B cell (primary cell): ENCODE results near the gene GSTA4. TPM values are rescaled to one million over a fixed set of nuclear protein-coding genes. Genes with fewer than 3 reads are reported as not detected.

ENCODE experiments used
- ATAC-seq: fragments of 200-7000 bp; cut with Tn5 transposase; one replicate; pipeline ENCODE4 v1.10.0; 2021; ENCODE audit warnings: low read depth, mild to moderate bottlenecking, moderate number of reproducible peaks, moderate library complexity
- CTCF ChIA-PET: fragments of 350-600 bp; sonication (Branson Sonifier 250); formaldehyde crosslinking; loops from one replicate; lab custom pipeline; 2021; ENCODE audit warnings: antibody characterized with exemption, inconsistent platforms; lab: Charles Lee
- POLR2A ChIA-PET: fragments of 350-600 bp; sonication (Branson Sonifier 250); formaldehyde crosslinking; loops from one replicate; lab custom pipeline; 2021; ENCODE audit warnings: antibody characterized with exemption; lab: Charles Lee
- DNase-seq: peaks from one replicate; pipeline ENCODE4 v3.0.0; 2013
- H2AFZ ChIP-seq: 2 replicates; pipeline ENCODE4 v1.6.1; 2012; ENCODE audit warnings: mild to moderate bottlenecking, low read depth, low read length; ENCODE audit not compliant: insufficient read depth, poor library complexity, severe bottlenecking
- H3K27ac ChIP-seq, 2 donors: 1 replicate in 1 of 2; 2 replicates in 1 of 2; pipeline ENCODE4 v1.5.1; 2012 to 2013; ENCODE audit warnings: low read length in 2 of 2, mild to moderate bottlenecking in 2 of 2, moderate library complexity in 1 of 2
- H3K27me3 ChIP-seq, 4 experiments: fragments of 200-600 bp in 1 of 4; sonication (generic) in 1 of 4; replicated peaks in 1 of 4; 1 replicate in 2 of 4; 2 replicates in 2 of 4; pipeline versions ENCODE4 v1.6.1 to v1.7.0; 2013 to 2016; ENCODE audit warnings: low read length in 3 of 4, mild to moderate bottlenecking in 2 of 4, mixed read lengths in 1 of 4, moderate library complexity in 1 of 4; ENCODE audit not compliant: insufficient read depth in 4 of 4, control insufficient read depth in 3 of 4; ENCODE audit errors: control extremely low read depth in 1 of 4
- H3K36me3 ChIP-seq, 2 experiments: replicated peaks in 1 of 2; 1 replicate in 1 of 2; 2 replicates in 1 of 2; pipeline versions ENCODE4 v1.6.1 to v1.7.1; 2013; ENCODE audit warnings: low read length in 1 of 2; ENCODE audit not compliant: insufficient read depth in 2 of 2, control insufficient read depth in 1 of 2; ENCODE audit errors: control extremely low read depth in 1 of 2, extremely low read depth in 1 of 2
- H3K4me1 ChIP-seq, 2 donors: fragments of 200-600 bp in 1 of 2; sonication (generic) in 1 of 2; 1 replicate in 1 of 2; 2 replicates in 1 of 2; pipeline versions ENCODE4 v1.5.1 to v1.6.1; 2013 to 2017; ENCODE audit warnings: low read length in 2 of 2; ENCODE audit not compliant: control insufficient read depth in 2 of 2, insufficient read depth in 2 of 2
- H3K4me2 ChIP-seq: replicated peaks from 2 replicates; pipeline ENCODE3; 2012; ENCODE audit warnings: mild to moderate bottlenecking, low read depth, low read length; ENCODE audit not compliant: poor library complexity, severe bottlenecking
- H3K4me3 ChIP-seq, 5 experiments: fragments of 200-600 bp in 1 of 5; sonication (generic) in 1 of 5; 1 replicate in 3 of 5; 2 replicates in 2 of 5; pipeline versions ENCODE4 v1.5.1 to v1.7.0; 2011 to 2016; ENCODE audit warnings: low read length in 4 of 5, mild to moderate bottlenecking in 4 of 5, low read depth in 2 of 5, control low read depth in 1 of 5, moderate library complexity in 1 of 5; ENCODE audit not compliant: insufficient read depth in 1 of 5; ENCODE audit errors: control extremely low read depth in 1 of 5, extremely low read depth in 1 of 5
- H3K79me2 ChIP-seq: fragments of 200-600 bp; sonication (generic); one replicate; pipeline ENCODE4 v1.6.0; 2016; ENCODE audit warnings: low read length; ENCODE audit not compliant: control insufficient read depth, insufficient read depth
- H3K9ac ChIP-seq: fragments of 200-600 bp; sonication (generic); 2 replicates; pipeline ENCODE4 v1.6.1; 2017; ENCODE audit warnings: mild to moderate bottlenecking, low read length, moderate library complexity
- H3K9me3 ChIP-seq, 3 donors: one replicate each; pipeline versions ENCODE4 v1.6.1 to v1.7.1; 2013; ENCODE audit warnings: low read length in 2 of 3; ENCODE audit not compliant: control insufficient read depth in 2 of 3, insufficient read depth in 1 of 3; ENCODE audit errors: control extremely low read depth in 1 of 3
- H4K20me1 ChIP-seq: 2 replicates; pipeline ENCODE4 v1.6.0; 2012; ENCODE audit warnings: mild to moderate bottlenecking, low read length; ENCODE audit not compliant: insufficient read depth, control insufficient read depth, poor library complexity, severe bottlenecking
- H3K27ac Mint-ChIP-seq: one replicate; pipeline ENCODE4 v1.8.0; 2021; ENCODE audit warnings: mixed read lengths
- H3K27me3 Mint-ChIP-seq: one replicate; pipeline ENCODE4 v1.8.0; 2021; ENCODE audit warnings: mixed read lengths
- H3K4me1 Mint-ChIP-seq: one replicate; pipeline ENCODE4 v1.8.0; 2021; ENCODE audit warnings: mixed read lengths
- H3K4me3 Mint-ChIP-seq: one replicate; pipeline ENCODE4 v1.8.0; 2021; ENCODE audit warnings: mixed read lengths
- H3K9me3 Mint-ChIP-seq: one replicate; pipeline ENCODE4 v1.8.0; 2022; ENCODE audit warnings: mixed read lengths; ENCODE audit not compliant: insufficient read depth
- CTCF ChIP-seq: fragments of 200-600 bp; IDR thresholded peaks from one replicate; pipeline ENCODE4 v1.8.0; 2022; ENCODE audit warnings: antibody characterized with exemption, mild to moderate bottlenecking
- EZH2 ChIP-seq: IDR thresholded peaks from 2 replicates; pipeline ENCODE4 v1.6.1; 2012; ENCODE audit warnings: borderline replicate concordance, low read depth, mild to moderate bottlenecking, moderate library complexity, low read length; ENCODE audit not compliant: insufficient read depth, poor library complexity, severe bottlenecking
- WGBS: methylation state at CpG from one replicate; pipeline ENCODE4 v1.1.5; 2013; ENCODE audit warnings: missing lambda C conversion rate; ENCODE audit not compliant: insufficient coverage; 5-methylcytosine and 5-hydroxymethylcytosine counted together
- intact Hi-C: fragments of 100-400 bp; cut with micrococcal nuclease; formaldehyde crosslinking; loops from one replicate; pipeline ENCODE4 v1.10.0; 2022
- polyA plus RNA-seq: library from polyadenylated mRNA; depleted of rRNA; stranded (reverse); fragments of >200 nt; gene quantifications from 2 replicates; pipeline ENCODE4 v1.2.3, GENCODE V29; 2012
- total RNA-seq, 2 donors: library from RNA; stranded (reverse); fragments of 120-200 nt in 1 of 2; gene quantifications; 1 replicate in 1 of 2; 2 replicates in 1 of 2; pipeline versions ENCODE4 v1.2.3 to v1.2.4, GENCODE V29; 2013 to 2022

Gene GSTA4
- total and polyA plus RNA-seq, 2 donors (not counting 1 experiment from before 2014, with no cell fraction given): 1.7 to 4.9 TPM

DNA sequence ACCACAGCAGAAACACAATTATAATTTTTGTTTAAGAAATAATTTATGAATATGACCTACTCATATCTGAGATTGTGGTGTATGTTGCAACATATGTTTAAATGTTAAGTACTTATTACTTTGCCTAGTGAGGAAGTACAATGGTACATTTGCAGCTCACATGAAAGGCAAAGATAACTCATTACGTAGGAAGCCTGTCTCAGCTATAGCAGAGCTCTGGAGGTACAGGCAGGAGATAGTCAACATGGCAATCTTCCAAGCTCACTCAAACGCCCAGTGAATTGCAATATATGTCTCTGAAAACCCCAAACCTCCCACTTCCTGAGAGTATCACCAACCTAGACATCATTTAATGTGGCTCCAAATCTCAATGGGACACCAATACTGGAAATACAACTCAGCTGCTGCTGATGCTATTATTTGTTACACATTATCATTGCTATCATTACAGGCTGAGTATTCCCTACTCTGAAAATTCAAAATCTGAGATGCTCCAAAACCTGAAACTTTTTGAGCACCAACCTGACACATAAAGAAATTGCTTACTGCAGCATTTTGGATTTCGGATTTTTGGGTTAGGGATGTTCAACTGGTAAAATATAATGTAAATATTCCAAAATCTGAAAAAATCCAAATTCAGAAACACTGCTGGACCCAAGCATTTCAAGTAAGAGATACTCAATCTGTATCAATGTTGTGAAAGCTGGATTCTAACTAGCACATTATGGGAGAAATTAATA, 25.1 kb upstream of the GSTA4 start:
- ChIA-PET CTCF (interaction anchor here (0.5 kb wide), 1 partner anchor 441 kb away, joined by 3 read pairs; no protein-coding TSS in a partner anchor), POLR2A (no interaction called here)
- DNase-seq (no peak), ATAC-seq (no peak)
- Mint-ChIP-seq H3K9me3 (no peaks in the 10 kb centered on the region), H3K4me1 (no peaks in the 10 kb centered on the region), H3K27me3 (no peaks in the 10 kb centered on the region), H3K27ac (no peak overlapping the region), H3K4me3 (no peak overlapping the region)
- Histone ChIP-seq H3K36me3 (peaks cover 20 to 28% of the 10 kb centered on the region in 2 experiments), H4K20me1 (no peaks in the 10 kb centered on the region), H3K9me3 (no peaks in the 10 kb centered on the region), H3K4me1 (no peaks in the 10 kb centered on the region), H2AFZ (no peak overlapping the region), H3K27ac (no peak overlapping the region), H3K9ac (no peak overlapping the region), H3K4me3 (no peak overlapping the region), H3K4me2 (no peak overlapping the region), H3K27me3 (no peaks in the 10 kb centered on the region), H3K79me2 (no peaks in the 10 kb centered on the region)
- 33% methylated on average over 1 of the region's 3 CpGs for WGBS
- intact Hi-C loops: no loop called here
- no peak for TF ChIP-seq EZH2
- TF ChIP-seq CTCF: no peak

DNA sequence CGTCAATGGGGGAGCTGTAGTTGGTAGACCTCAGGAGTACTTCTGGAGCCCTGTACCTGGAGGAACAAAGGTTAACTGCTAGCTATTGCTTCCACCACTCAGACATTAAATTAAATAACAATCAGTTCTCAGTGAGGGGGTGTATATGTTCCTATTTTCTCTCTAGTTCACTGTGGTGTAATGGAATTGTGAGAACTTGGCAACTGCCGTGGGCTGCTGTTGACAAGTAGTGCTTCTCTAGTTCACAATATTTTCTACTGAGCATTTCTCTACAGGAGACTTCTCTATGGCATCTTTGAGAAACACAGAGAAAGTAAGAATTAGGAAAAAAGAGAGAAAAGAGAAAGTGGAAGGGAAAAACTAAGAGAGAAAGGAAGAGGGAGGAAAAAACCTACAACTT, 23.4 kb upstream of the GSTA4 start:
- TF ChIP-seq EZH2 (no peak), CTCF (no peak)
- intact Hi-C loops: no loop called here
- Histone ChIP-seq H3K9ac (no peak overlapping the region), H3K4me1 (no peaks in the 10 kb centered on the region), H3K36me3 (peaks cover 18 to 40% of the 10 kb centered on the region in 2 experiments), H3K4me2 (no peak overlapping the region), H3K27ac (no peak overlapping the region), H3K27me3 (no peaks in the 10 kb centered on the region), H3K9me3 (no peaks in the 10 kb centered on the region), H2AFZ (no peak overlapping the region), H3K4me3 (no peak overlapping the region), H4K20me1 (no peaks in the 10 kb centered on the region), H3K79me2 (no peaks in the 10 kb centered on the region)
- ATAC-seq: no peak
- H3K9me3 Mint-ChIP-seq: no peaks in the 10 kb centered on the region
- ChIA-PET POLR2A (no interaction called here), CTCF (no interaction called here)
- no peak overlapping the region for H3K27ac Mint-ChIP-seq
- no CpG with 5 or more reads among the region's 2 CpGs for WGBS
- no peak for DNase-seq
- no peak overlapping the region for H3K4me3 Mint-ChIP-seq
- no peaks in the 10 kb centered on the region for H3K27me3 Mint-ChIP-seq
- H3K4me1 Mint-ChIP-seq: no peaks in the 10 kb centered on the region
